GM18868 (cell line): Measurements from ENCODE around the gene CD244.
A peak's percentile ranks its signal among the peaks of the same experiment; 100 is the strongest.
"Not testable (repeated sequence)": the region's sequence is repeated elsewhere in the genome, so short reads cannot be mapped to it uniquely, and the experiment has no call there.

ENCODE experiments used
- ATAC-seq: cut with Tn5 transposase; IDR thresholded peaks from one replicate; pipeline ENCODE4 v1.9.1; 2021; ENCODE audit warnings: mild to moderate bottlenecking, moderate library complexity; ENCODE audit not compliant: unreplicated experiment

Gene CD244

GRCh38 chr1:160862203-160863060 is at the start of gene CD244:
TSS of gene CD244 (minus strand) at chr1:160862887. CDS start at chr1:160862677, 210 bp downstream.
- peak; percentile 96 for ATAC-seq

- no peak for ATAC-seq
Observed at GRCh38 chr1:160911925-160912324, 49.2 kb upstream of the CD244 start.

GRCh38 chr1:160911441-160911840 is 48.8 kb upstream of the CD244 start:
- no peak for ATAC-seq

GRCh38 chr1:160910170-160910750 is 47.6 kb upstream of the CD244 start:
- ATAC-seq = no peak

- no peak for ATAC-seq
Observed at GRCh38 chr1:160907976-160908375, 45.3 kb upstream of the CD244 start.

- no peak for ATAC-seq
Observed at GRCh38 chr1:160905617-160905989, 42.9 kb upstream of the CD244 start.

DNA sequence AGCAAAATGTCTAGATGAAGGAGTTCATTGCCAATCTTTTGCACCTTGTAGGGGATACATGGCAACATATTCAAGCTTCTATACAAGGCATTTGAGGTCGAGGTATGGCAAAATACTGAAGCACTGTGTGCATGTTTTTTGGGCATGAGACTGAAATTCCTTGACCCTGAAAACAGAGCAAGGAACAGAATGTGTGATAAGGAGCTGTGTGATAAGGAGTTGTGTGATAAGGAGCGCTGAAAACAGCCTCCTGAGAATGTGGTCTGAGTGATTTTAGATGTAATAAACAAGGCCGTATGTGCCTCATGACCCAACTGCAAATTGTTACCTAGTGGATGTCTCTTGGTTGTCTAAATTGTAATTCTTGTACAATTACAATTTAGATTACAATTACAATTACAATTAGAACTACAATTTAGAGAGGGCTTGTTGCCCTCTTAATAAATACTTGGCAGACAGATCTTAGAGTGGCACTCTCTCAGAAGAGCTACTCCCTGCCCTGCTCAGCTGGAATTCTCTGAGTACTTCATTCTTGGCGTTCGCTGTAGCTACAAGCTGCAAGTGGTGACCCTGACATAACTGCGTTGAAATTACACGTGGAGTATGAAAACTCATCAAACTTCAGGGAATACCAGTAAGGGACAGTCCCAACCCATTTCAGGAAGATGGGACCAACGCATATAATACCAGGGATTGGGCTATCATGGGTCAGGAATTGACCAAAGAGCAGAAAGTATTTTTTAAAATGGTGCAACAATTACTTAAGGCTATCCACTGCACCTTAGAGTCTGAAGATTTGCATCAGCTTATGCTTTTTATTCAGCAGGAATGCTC is 42.3 kb upstream of the CD244 start:
- ATAC-seq = no peak

DNA sequence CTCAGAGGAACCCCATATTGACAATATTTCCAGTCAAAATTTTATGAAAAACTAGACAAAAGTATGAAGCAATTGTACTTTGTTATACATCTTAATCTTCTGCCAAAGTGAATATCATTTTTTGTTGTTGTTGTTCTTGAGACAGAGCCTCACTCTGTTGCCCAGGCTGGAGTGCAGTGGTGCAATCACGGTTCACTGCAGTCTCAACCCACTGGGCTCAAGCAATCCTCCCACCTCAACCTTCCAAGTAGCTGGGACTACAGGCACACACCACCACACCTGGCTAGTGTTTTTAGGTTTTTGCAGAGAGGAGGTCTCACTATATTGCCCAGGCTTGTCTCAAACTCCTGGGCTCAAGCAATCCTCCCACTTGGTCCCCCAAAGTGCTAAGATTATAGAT is 39.6 kb upstream of the CD244 start:
- ATAC-seq = not testable (repeated sequence)

GRCh38 chr1:160901768-160902167 is 39.1 kb upstream of the CD244 start:
- ATAC-seq = no peak

GRCh38 chr1:160900683-160901082 is 38.0 kb upstream of the CD244 start:
- ATAC-seq = not testable (repeated sequence)

DNA sequence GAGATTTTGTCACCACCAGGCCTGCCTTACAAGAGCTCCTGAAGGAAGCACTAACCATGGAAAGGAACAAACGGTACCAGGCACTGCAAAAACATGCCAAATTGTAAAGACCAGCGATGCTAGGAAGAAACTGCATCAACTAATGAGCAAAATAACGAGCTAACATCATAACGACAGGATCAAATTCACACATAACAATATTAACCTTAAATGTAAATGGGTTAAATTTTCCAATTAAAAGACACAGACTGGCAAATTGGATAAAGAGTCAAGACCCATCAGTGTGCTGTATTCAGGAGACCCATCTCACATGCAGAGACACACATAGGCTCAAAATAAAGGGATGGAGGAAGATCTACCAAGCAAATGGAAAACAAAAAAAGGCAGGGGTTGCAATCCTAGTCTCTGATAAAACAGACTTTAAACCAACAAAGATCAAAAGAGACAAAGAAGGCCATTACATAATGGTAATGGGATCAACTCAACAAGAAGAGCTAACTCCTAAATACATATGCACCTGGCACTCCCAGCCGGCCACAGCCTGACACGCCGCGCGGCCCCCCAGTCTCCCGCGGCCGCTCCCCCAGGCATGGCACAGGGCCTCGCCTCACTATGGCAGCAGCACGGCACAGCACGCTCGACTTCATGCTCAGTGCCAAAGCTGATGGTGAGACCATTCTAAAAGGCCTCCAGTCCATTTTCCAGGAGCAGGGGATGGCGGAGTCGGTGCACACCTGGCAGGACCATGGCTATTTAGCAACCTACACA is 31.9 kb upstream of the CD244 start:
- ATAC-seq = not testable (repeated sequence)

- no peak for ATAC-seq
Observed at GRCh38 chr1:160891474-160891873, 28.8 kb upstream of the CD244 start.

GRCh38 chr1:160888926-160889325 is 26.2 kb upstream of the CD244 start:
- no peak for ATAC-seq

DNA sequence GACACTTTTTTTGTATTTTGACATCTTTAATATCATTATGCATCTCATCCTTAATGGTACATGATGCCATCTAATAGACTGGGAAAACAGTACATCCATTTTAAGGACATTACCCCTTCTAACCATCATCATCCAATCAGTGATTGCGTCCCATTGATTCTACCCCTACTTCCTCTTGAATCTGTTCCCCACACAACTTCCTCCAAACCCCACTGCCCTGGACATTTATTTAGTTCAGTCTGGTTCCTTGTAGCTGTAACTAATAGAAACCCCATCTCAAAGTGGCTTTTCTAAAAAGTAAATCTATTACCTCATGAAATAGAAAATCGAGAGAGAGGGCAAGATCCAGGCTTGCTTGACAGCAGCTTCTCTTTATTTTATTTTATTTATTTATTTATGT is 24.4 kb upstream of the CD244 start:
- no peak for ATAC-seq

- ATAC-seq = no peak
Observed at GRCh38 chr1:160885042-160885441, 22.4 kb upstream of the CD244 start, which contains the start of gene ITLN1. TSS of gene ITLN1 (minus strand) at chr1:160885180. CDS start at chr1:160884877, 303 bp downstream.

- ATAC-seq = no peak
Observed at GRCh38 chr1:160884579-160884978, 21.9 kb upstream of the CD244 start.

GRCh38 chr1:160883581-160884513 is 21.2 kb upstream of the CD244 start:
- no peak for ATAC-seq

DNA sequence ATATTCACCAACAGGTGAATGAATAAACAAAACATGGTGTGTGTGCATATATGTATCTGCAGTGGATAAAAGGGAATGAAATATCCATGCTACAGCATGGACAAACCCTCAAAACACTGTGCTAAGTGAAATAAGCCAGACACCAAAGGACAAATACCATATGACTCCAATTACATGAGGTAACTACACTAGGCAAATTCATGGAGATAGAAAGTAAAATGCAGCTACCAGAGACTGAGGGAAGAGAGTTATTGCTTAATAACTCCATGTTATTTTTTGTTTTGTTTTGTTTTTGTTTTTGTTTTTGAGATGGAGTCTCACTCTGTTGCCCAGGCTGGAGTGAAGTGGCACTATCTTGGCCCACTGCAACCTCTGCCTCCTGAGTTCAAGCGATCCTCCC is 19.9 kb upstream of the CD244 start:
- ATAC-seq = no peak

- not testable (repeated sequence) for ATAC-seq
Observed at GRCh38 chr1:160881264-160881663, 18.6 kb upstream of the CD244 start.

GRCh38 chr1:160880216-160880615 is 17.5 kb upstream of the CD244 start:
- ATAC-seq = no peak
